HepG2 (cell line): Measurements from ENCODE around the gene ZNF844. TPM values are rescaled to one million over a fixed set of nuclear protein-coding genes. Genes with fewer than 3 reads are reported as not detected.
A peak's percentile ranks its signal among the peaks of the same experiment; 100 is the strongest.

Source experiments
- AHDC1 ChIP-seq: sonication (generic); formaldehyde crosslinking; IDR thresholded peaks from 2 replicates; pipeline ENCODE4 v1.5.1; 2020; ENCODE audit warnings: mild to moderate bottlenecking, missing genetic modification reagents, borderline replicate concordance
- CTCF ChIP-seq: sonication (generic); formaldehyde crosslinking; IDR thresholded peaks from 2 replicates; pipeline ENCODE4 v1.5.0; 2020; ENCODE audit warnings: mild to moderate bottlenecking, missing genetic modification reagents, moderate library complexity
- GRHL1 ChIP-seq: sonication (generic); formaldehyde crosslinking; conservative IDR thresholded peaks from 2 replicates; pipeline ENCODE4 v1.8.0; 2022; ENCODE audit warnings: missing genetic modification reagents
- KLF16 ChIP-seq, 2 experiments: sonication (generic) in 1 of 2; formaldehyde crosslinking in 1 of 2; IDR thresholded peaks; 2 replicates each; pipeline versions ENCODE4 v1.6.1 to v1.8.0; 2016 to 2023; ENCODE audit warnings: missing genetic modification reagents in 2 of 2, missing compliant biosample characterization in 1 of 2
- PHF20 ChIP-seq: sonication (generic); formaldehyde crosslinking; IDR thresholded peaks from 2 replicates; pipeline ENCODE4 v1.5.0; 2020; ENCODE audit warnings: mild to moderate bottlenecking, missing genetic modification reagents
- PTBP1 ChIP-seq: fragments of 200-400 bp; formaldehyde crosslinking; IDR thresholded peaks from 2 replicates; pipeline ENCODE4 v1.6.1; 2018; ENCODE audit warnings: low read length, low read depth; ENCODE audit not compliant: poor library complexity, severe bottlenecking
- RFX3 ChIP-seq: IDR thresholded peaks from 2 replicates; pipeline ENCODE4 v1.6.1; 2016; ENCODE audit warnings: missing biosample characterization, missing genetic modification reagents
- SIN3A ChIP-seq: IDR thresholded peaks from 2 replicates; pipeline ENCODE4 v1.6.1; 2011; ENCODE audit warnings: low read depth, mild to moderate bottlenecking, control low read depth, low read length, borderline replicate concordance
- SP5 ChIP-seq: IDR thresholded peaks from 2 replicates; pipeline ENCODE4 v1.6.1; 2016; ENCODE audit warnings: low read depth, borderline replicate concordance
- SRSF1 ChIP-seq: fragments of 200-400 bp; formaldehyde crosslinking; optimal IDR thresholded peaks from 2 replicates; pipeline ENCODE3; 2017; ENCODE audit warnings: mild to moderate bottlenecking, low read depth, low read length, moderate library complexity
- TERF1 ChIP-seq: sonication (generic); formaldehyde crosslinking; IDR thresholded peaks from 2 replicates; pipeline ENCODE4 v1.8.0; 2022; ENCODE audit warnings: mild to moderate bottlenecking, missing genetic modification reagents, moderate library complexity
- XRCC5 ChIP-seq: fragments of 200-400 bp; formaldehyde crosslinking; optimal IDR thresholded peaks from 2 replicates; pipeline ENCODE3; 2017; ENCODE audit warnings: mild to moderate bottlenecking, low read length
- YY1 ChIP-seq: IDR thresholded peaks from 2 replicates; pipeline ENCODE4 v1.6.1; 2011; ENCODE audit warnings: low read length, low read depth, moderate library complexity, mild to moderate bottlenecking; ENCODE audit not compliant: insufficient read depth, insufficient replicate concordance
- ZBTB42 ChIP-seq: sonication (generic); formaldehyde crosslinking; IDR thresholded peaks from 2 replicates; pipeline ENCODE4 v1.5.0; 2020; ENCODE audit warnings: mild to moderate bottlenecking, missing genetic modification reagents
- ZFP41 ChIP-seq: sonication (generic); formaldehyde crosslinking; IDR thresholded peaks from 2 replicates; pipeline ENCODE4 v1.4.0; 2020; ENCODE audit warnings: mild to moderate bottlenecking, missing genetic modification reagents, borderline replicate concordance
- ZNF10 ChIP-seq: sonication (generic); formaldehyde crosslinking; IDR thresholded peaks from 2 replicates; pipeline ENCODE4 v1.4.0; 2020; ENCODE audit warnings: mild to moderate bottlenecking, low read depth, missing genetic modification reagents, borderline replicate concordance
- ZNF337 ChIP-seq: sonication (generic); formaldehyde crosslinking; IDR thresholded peaks from 2 replicates; pipeline ENCODE4 v1.5.1; 2020; ENCODE audit warnings: missing genetic modification reagents, low read depth, mild to moderate bottlenecking, borderline replicate concordance
- polyA plus RNA-seq, 8 experiments: library from polyadenylated mRNA; depleted of rRNA in 3 of 8; stranded (reverse) in 7 of 8; unstranded in 1 of 8; fragments of >200 nt; fragmentation: Illumina TruSeq in 4 of 8; extraction: Trizol in 4 of 8; gene quantifications; 2 replicates each; pipeline versions ENCODE4 v1.2.1 to v1.2.3, GENCODE V29; 2011 to 2016; ENCODE audit warnings: low read depth in 4 of 8, missing spikeins in 1 of 8, mixed read lengths in 1 of 8; ENCODE audit not compliant: insufficient read depth in 1 of 8
- total RNA-seq, 5 experiments: library from RNA; depleted of rRNA; stranded (reverse); fragments of >200 nt; fragmentation: Illumina TruSeq; extraction: Trizol; gene quantifications; 2 replicates each; pipeline ENCODE4 v1.2.3, GENCODE V29; 2016; ENCODE audit warnings: low read depth in 1 of 5

ZNF844 gene
- total and polyA plus RNA-seq, 2 of the 13 experiments (the other 11 are each of a cell fraction or from before 2014, with no cell fraction given): 1.0 to 3.2 TPM

- TF ChIP-seq TERF1 (CRISPR knock-in tag): no peak
- no peak; the same call in 1 of the 2 replicates for TF ChIP-seq SIN3A
- no peak for TF ChIP-seq AHDC1 (CRISPR knock-in tag)
- no peak for TF ChIP-seq ZFP41 (CRISPR knock-in tag)
- 0 out of 2 replicates have a peak, but pooled peaks have one; percentile 37 for TF ChIP-seq PHF20 (CRISPR knock-in tag)
- no peak for TF ChIP-seq SRSF1
- TF ChIP-seq ZNF337 (CRISPR knock-in tag): no peak
- no peak for TF ChIP-seq ZBTB42 (CRISPR knock-in tag)
- no peak for TF ChIP-seq SP5 (CRISPR knock-in tag)
- TF ChIP-seq PTBP1: no peak
- TF ChIP-seq CTCF: no peak
- TF ChIP-seq ZNF10 (CRISPR knock-in tag): no peak
- TF ChIP-seq XRCC5: no peak
- TF ChIP-seq YY1: peak; percentile 31
- no peak for TF ChIP-seq KLF16 (CRISPR knock-in tag; IDR thresholded peaks at IDR 0.05)
- TF ChIP-seq RFX3: no peak
- TF ChIP-seq GRHL1 (CRISPR knock-in tag): no peak
Observed at GRCh38 chr19:12064590-12065538, at the start of gene ZNF844 (continued).
